Gastroesophageal sphincter (tissue), 4 donors: ENCODE results near the gene MRPL23. TPM values are rescaled to one million over a fixed set of nuclear protein-coding genes. Genes with fewer than 3 reads are reported as not detected.

Experiments used
- ATAC-seq: fragments of 150-250 bp; one replicate; pipeline ENCODE4 v1.9.1; 2016; ENCODE audit warnings: mild to moderate bottlenecking, moderate library complexity
- H3K27ac ChIP-seq, 4 donors: fragments of 200-600 bp; sonication (generic) in 3 of 4; 1 replicate in 3 of 4; 2 replicates in 1 of 4; pipeline ENCODE4 v1.5.1; 2016 to 2019
- H3K27me3 ChIP-seq: fragments of 200-600 bp; sonication (generic); one replicate; pipeline ENCODE4 v1.5.1; 2019
- H3K36me3 ChIP-seq, 2 donors: fragments of 200-600 bp; sonication (generic); one replicate each; pipeline ENCODE4 v1.5.1; 2019; ENCODE audit warnings: control low read depth in 1 of 2
- H3K4me1 ChIP-seq, 3 donors: fragments of 200-600 bp; sonication (generic); 1 replicate in 2 of 3; 2 replicates in 1 of 3; pipeline ENCODE4 v1.5.1; 2016 to 2019; ENCODE audit warnings: control low read depth in 2 of 3
- H3K4me3 ChIP-seq, 2 donors: fragments of 200-600 bp; sonication (generic); one replicate each; pipeline ENCODE4 v1.5.1; 2019; ENCODE audit warnings: mild to moderate bottlenecking in 1 of 2, moderate library complexity in 1 of 2
- H3K9me3 ChIP-seq, 3 donors: fragments of 200-600 bp; sonication (generic); one replicate each; pipeline ENCODE4 v1.5.1; 2017 to 2019; ENCODE audit warnings: control low read depth in 2 of 3
- CTCF ChIP-seq, 4 experiments: fragments of 200-600 bp in 2 of 4; fragments of 450-650 bp in 2 of 4; sonication (generic) in 1 of 4; IDR thresholded peaks; one replicate each; pipeline ENCODE4 v1.5.1; 2017 to 2019; ENCODE audit warnings: antibody characterized with exemption in 4 of 4, mild to moderate bottlenecking in 2 of 4, moderate library complexity in 2 of 4
- EP300 ChIP-seq: sonication (generic); formaldehyde crosslinking; IDR thresholded peaks from one replicate; pipeline ENCODE4 v1.6.1; 2017; ENCODE audit warnings: antibody characterized with exemption, mild to moderate bottlenecking
- POLR2A ChIP-seq, 2 donors: fragments of 450-650 bp; IDR thresholded peaks; one replicate each; pipeline ENCODE4 v1.6.1; 2017; ENCODE audit warnings: antibody characterized with exemption in 2 of 2, mild to moderate bottlenecking in 2 of 2, moderate library complexity in 1 of 2
- POLR2AphosphoS5 ChIP-seq: sonication (generic); formaldehyde crosslinking; IDR thresholded peaks from one replicate; pipeline ENCODE4 v1.6.1; 2017; ENCODE audit warnings: antibody characterized with exemption
- WGBS, 2 donors: methylation state at CpG; one replicate each; pipeline ENCODE4 v1.1.5; 2018; ENCODE audit warnings: low coverage in 1 of 2; 5-methylcytosine and 5-hydroxymethylcytosine counted together
- total RNA-seq, 4 donors: library from RNA; depleted of rRNA; stranded (reverse); fragments of >200 nt; gene quantifications; one replicate each; pipeline ENCODE4 v1.1.0, GENCODE V29; 2016

MRPL23 gene
- total RNA-seq, 4 donors from 2014 or later, result 87.0 to 132 (median 106) TPM

- no peak for ATAC-seq
- no peaks in the 10 kb centered on the region for H3K27me3 ChIP-seq
- WGBS, 2 donors, result no CpG with 5 or more reads among the region's 20 CpGs
These were observed 16.7 kb downstream of the MRPL23 start for GRCh38 chr11:1963864-1964263.

GRCh38 chr11:1964348-1964747 lies 17.2 kb downstream of the MRPL23 start:
- Histone ChIP-seq H3K36me3 (no peaks in the 10 kb centered on the region), H3K4me3 (no peak overlapping the region), H3K9me3 (no peaks in the 10 kb centered on the region), H3K4me1 (no peaks in the 10 kb centered on the region), H3K27me3 (no peaks in the 10 kb centered on the region), H3K27ac (no peak overlapping the region)
- no peak for ATAC-seq
- WGBS, 2 donors, result no CpG with 5 or more reads among the region's 17 CpGs
- TF ChIP-seq POLR2AphosphoS5 (no peak), CTCF (IDR thresholded peaks at IDR 0.05) (no peak), POLR2A (IDR thresholded peaks at IDR 0.05) (no peak), EP300 (no peak)

More at GRCh38 chr11:1963864-1964263, 16.7 kb downstream of the MRPL23 start:
- no peaks in the 10 kb centered on the region for H3K36me3 ChIP-seq
- H3K27ac ChIP-seq, result no peak overlapping the region
- no peaks in the 10 kb centered on the region for H3K9me3 ChIP-seq
- no peak overlapping the region for H3K4me3 ChIP-seq
- TF ChIP-seq POLR2A (IDR thresholded peaks at IDR 0.05) (no peak), CTCF (IDR thresholded peaks at IDR 0.05) (no peak), POLR2AphosphoS5 (no peak), EP300 (no peak)
- no peaks in the 10 kb centered on the region for H3K4me1 ChIP-seq

GRCh38 chr11:1964955-1965354 lies 17.8 kb downstream of the MRPL23 start:
- Histone ChIP-seq H3K36me3 (no peaks in the 10 kb centered on the region), H3K27ac (no peak overlapping the region), H3K4me3 (no peak overlapping the region), H3K9me3 (no peaks in the 10 kb centered on the region), H3K4me1 (no peaks in the 10 kb centered on the region), H3K27me3 (no peaks in the 10 kb centered on the region)
- TF ChIP-seq CTCF (IDR thresholded peaks at IDR 0.05) (no peak), EP300 (no peak), POLR2AphosphoS5 (no peak), POLR2A (IDR thresholded peaks at IDR 0.05) (no peak)
- no peak for ATAC-seq
- no CpG with 5 or more reads among the region's 20 CpGs for WGBS, 2 donors

GRCh38 chr11:1966531-1966930 lies 19.4 kb downstream of the MRPL23 start:
- Histone ChIP-seq H3K27ac (no peak overlapping the region), H3K9me3 (no peaks in the 10 kb centered on the region), H3K4me1 (no peaks in the 10 kb centered on the region), H3K36me3 (no peaks in the 10 kb centered on the region), H3K4me3 (no peak overlapping the region), H3K27me3 (no peaks in the 10 kb centered on the region)
- TF ChIP-seq POLR2AphosphoS5 (no peak), POLR2A (IDR thresholded peaks at IDR 0.05) (no peak), CTCF (IDR thresholded peaks at IDR 0.05) (no peak), EP300 (no peak)
- no CpG with 5 or more reads among the region's 18 CpGs for WGBS, 2 donors
- no peak for ATAC-seq

GRCh38 chr11:1967641-1968225 lies 20.6 kb downstream of the MRPL23 start:
- no peak for TF ChIP-seq POLR2A (IDR thresholded peaks at IDR 0.05)
- no peak for TF ChIP-seq EP300
- TF ChIP-seq CTCF (IDR thresholded peaks at IDR 0.05), result no peak
- no peak for TF ChIP-seq POLR2AphosphoS5
- H3K4me3 ChIP-seq, result no peak overlapping the region
- WGBS, 2 donors, result no CpG with 5 or more reads among the region's 21 CpGs
- H3K4me1 ChIP-seq, result no peaks in the 10 kb centered on the region
- H3K27ac ChIP-seq, result no peak overlapping the region
- H3K27me3 ChIP-seq, result no peaks in the 10 kb centered on the region
- no peaks in the 10 kb centered on the region for H3K9me3 ChIP-seq
- H3K36me3 ChIP-seq, result no peaks in the 10 kb centered on the region
- no peak for ATAC-seq
